GM19455 (cell line): ENCODE measurements around the gene TMEM86A.

Source experiments
- ATAC-seq: cut with Tn5 transposase; IDR thresholded peaks from one replicate; pipeline ENCODE4 v1.9.1; 2021; ENCODE audit not compliant: unreplicated experiment

The TMEM86A gene

DNA sequence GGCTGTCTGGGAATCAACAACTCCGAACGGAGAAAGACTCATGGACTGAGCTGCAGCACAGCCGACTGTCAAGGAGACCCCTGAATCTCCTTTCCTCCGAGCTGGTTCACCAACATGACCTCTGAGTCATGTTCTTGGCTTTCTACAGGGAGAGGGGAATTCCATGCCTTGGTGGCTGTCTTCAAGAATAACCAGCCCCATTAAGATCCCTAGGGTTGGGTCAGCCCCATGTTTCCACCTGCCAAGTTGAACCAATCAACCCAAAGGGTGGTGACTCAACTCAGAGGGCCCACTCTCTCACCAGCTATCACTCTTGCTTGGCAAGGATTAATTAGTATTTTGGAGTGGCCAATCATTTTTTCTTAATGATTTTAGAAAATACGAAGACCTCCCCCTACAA lies 55.7 kb downstream of the TMEM86A start:
- ATAC-seq, result no peak
